Myocyte (in vitro differentiated cells): ENCODE measurements around the gene DACH1. TPM values are rescaled to one million over a fixed set of nuclear protein-coding genes. Genes with fewer than 3 reads are reported as not detected.

Experiments
- DNase-seq: peaks from one replicate; pipeline ENCODE4 v3.0.0-alpha.2; 2012; ENCODE audit warnings: low read depth
- total RNA-seq: library from RNA; depleted of rRNA; stranded (reverse); fragments of >200 nt; gene quantifications from 2 replicates; pipeline ENCODE4 v1.2.3, GENCODE V29; 2014

The DACH1 gene
- total RNA-seq, 1 donor from 2014 or later = 0.03 TPM

DNA sequence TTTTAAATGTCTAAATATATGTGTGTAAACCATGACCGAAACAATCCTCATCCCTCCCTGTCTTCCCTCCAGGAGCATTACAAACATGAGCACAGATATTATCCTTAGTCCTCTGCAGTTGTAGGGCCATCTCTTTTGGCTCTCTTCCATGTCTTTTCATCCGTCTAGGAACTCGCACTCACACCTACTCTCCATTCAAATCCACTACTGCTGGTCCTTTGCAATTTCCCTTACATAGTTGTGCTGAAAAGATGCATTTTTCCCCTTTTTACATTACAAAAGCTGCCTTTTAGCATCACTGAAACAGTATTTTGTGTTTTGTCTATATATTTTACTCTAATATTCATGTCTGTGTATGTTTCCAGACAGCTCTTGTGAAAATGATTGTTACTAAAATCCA lies 237.8 kb downstream of the DACH1 start:
- DNase-seq = no peak

DNA sequence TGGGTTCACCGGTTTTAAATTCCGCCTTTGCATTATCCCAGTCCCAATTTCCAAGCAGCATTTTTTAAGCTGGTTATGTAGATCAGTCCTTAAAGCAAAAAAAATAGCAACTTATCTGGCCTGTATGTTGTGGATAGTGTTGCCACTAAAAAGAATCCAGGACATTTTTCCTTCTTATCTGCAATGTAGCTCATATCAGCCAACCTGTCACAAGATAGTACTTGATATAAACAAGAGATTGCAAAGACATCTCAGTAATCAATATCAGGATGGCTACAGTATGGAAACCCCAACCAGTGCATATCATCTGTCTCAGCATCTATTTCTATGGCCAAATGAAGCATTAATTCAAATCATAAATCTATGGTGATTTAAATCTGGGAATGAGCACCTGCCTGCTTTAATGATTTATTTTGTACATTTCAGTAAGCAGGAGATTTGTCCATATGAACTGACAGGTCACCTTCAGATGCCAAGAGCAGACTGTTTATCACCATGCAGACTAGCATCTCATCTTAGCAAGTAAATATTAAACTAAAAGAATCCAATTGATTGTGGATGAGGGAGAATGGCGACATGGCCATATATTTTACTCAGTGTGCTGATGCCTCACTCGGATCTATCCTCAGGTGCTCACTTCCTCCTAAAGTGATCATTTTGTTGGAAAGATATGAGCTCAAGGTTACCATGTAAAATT lies 240.4 kb downstream of the DACH1 start:
- DNase-seq = no peak

DNA sequence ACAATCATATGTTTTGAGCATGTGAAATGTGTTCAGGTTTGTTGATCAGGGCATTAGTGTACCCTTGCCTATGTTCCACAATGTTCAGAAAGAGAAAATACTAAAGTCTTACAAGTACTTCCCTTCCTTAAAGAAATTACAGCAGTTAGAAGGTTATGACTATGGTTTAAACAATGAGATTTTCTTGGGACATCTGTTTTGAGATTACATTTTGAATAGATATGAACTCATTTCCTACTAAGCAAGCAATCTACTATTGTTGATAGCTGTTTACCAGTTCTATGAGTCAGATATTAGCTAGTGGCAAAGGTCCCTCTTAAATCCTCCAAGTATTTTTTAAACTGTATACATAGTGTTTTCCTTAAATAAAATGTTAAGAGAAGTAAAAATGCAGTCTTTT lies 241.3 kb downstream of the DACH1 start:
- no peak for DNase-seq

DNA sequence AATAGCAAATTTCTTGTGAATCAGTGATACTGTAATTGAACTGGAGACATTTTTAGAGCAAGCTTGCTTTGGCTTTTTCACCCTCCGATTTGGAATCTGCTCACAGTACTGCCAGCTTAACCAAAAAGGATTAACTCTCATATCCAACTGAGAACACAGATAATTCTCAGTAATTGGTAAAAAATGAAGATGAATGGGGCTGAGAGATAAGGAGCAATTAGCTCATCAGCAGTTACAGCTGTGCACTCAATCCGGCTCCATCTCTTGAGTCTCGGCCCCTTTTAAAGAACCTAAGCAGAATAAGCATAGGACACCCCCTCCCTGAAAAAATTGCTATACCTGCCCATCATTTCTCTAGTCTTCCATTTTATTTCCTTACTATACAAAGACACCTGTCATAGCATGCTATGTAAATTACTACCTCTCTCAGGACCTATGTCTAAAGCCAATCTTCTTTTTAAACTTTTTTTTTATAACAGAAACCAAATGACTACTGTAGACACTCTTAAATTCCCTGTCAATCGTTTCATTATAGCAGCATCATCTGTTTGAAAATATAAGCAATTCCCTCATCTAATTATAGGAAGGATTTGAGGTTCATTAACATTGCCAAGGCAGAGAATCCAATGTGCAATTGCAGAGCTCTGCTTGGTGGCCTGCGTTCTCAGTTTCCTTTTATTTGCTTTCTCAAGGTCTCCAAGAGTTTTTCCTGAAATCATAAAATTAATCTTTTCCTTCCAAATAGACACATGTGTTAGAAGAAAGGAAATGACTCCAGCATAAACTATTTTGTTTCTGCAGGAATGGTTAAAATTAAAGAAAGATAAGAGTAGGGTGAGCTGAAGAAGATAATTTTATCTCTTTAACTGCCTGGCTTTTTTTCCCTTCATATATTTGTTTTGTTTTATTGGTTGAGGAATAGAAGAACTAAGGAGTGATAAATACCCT lies 242.1 kb downstream of the DACH1 start:
- no peak for DNase-seq

DNA sequence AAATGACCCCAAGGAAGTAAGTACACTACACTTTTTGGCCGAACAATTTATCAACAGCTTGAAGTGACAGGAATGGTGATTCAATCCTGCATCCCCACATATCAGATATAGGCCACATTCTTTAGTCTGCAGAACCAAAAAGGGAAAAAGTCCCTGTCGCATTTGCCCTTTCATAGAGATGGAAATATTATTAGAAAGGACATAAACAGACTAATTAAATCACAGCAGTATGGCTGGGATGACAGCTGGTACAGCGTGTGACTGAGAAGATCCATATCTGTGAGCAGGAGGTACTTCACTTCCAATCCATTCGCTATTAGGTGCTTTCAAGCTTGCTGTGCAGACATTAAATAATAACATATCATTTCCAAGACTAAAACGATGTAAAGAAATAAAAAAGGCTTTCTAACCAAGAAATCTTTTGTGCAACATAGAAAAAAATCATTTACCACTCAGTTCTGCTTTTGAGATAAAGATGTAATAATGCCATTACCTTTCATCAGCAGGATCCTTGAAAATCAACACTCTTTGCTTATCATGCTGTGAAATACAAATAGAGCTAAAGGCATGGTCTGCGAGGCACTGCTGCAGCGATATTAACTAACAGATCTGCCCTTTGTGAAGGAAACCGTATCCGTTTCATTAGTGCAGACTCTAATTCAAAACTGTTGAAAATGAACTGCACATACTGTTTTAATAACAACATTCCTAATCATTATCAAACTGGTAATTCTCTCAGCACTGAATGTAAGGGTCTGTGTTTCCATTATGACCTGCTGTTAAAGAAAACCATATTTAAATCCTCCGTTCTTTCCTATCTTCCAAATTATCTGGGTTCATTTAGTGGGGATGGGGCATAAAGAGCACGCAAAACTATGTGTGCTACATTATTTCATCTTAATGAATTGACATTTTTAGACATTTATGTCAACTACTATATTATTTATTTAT lies 245.6 kb downstream of the DACH1 start:
- no peak for DNase-seq

DNA sequence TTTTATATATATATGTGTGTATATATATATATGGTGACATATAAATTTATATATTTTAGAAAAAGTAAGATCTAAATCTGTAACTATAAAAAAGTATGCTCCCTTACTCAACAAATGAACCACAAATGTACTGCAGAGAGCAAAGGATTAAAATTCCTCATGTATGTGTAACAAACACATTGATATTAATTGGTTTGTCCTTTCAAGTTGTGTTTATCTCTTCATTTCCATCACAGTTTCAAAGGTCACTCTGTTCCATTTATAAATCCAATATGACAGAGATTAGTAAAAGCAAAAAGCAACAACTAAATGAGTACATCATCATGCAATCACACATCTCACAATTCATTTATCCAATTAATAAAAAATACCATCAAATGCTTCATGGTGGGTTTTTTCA lies 247.9 kb downstream of the DACH1 start:
- DNase-seq = no peak

DNA sequence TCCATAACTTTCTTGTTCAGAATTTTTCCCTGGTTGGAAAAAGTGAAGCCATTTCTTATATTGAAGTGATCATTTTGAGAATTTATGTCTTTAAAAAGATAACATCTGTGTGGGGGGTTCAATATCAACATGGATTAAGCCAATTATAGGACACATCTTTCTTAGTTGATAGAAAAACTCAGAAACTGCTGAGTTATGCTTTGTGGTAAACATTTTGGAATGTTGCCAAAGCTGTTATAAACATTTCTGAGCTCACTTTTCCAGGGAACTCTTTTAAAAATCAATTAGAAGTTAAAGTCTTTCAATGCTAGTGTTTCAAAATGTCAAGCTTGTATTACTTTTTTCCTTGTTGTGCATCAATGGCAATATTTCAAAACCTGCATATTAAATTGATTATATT lies 248.8 kb downstream of the DACH1 start:
- no peak for DNase-seq

DNA sequence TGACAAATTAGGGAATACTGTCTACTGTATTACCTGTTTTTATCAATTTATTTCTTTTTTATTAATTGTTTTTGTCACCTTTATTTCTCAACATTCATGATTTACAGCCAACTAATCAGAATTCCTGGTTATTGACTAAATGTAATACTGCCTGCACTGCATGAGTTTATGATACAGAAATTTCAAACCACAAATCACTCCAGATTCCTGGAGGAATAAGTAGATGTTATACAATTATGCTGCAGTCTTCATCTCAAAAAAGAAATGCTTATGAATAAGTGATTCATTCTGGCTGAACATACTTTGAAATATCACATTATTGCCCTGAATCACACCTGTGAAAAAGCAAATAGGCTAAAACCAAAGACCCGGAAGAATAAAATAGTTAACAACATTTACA lies 249.7 kb downstream of the DACH1 start:
- DNase-seq = no peak

DNA sequence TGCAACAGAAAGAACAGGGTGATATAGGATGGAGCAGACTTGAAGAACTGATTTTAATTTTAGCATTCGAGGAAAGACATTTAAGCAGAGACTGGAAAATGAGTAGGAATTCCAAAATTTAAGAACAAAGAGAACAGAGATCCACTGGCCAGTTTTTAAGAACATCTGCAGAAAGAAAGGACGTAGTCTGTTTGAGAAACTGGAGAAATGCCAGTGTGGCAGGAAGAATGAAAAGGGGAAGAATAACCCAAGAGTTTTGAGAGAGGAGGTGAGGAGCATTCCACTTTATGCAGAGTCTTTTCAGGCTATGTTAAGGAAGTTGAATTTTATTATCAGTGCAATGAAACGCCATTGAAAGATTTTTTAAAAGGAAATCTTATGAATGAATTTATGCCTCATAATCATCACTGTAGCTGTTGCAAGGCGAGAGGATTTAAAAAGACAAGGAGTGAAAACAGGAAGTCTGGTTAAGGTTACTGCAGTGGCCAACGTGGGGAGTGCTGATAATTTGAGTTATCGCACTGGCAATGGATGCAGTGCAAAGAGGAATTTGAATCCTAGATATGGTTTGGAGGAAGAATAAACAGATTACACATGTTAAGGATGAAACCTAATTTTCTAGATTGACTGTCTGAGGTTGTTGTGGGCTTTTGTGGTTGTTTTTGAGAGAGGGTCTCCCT lies 253.8 kb downstream of the DACH1 start:
- DNase-seq = no peak

DNA sequence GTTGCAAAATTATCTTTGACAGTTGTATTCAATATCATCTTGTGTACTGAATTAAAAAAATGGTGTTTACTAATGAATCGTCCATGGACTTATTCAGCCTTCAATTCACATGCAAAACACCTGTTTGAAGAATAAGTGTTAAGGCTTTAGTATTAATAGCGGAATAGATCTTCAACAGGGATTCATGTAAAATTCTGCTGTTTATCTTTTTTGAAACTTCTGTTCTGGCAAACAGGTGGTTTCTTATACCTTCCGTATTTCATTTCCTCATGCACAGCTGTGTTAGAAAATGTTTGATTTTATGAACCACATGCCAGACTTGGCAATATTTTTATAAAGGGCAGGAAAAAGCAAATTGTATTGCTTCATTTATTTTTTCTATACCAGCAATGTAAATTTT lies 255.7 kb downstream of the DACH1 start:
- no peak for DNase-seq

DNA sequence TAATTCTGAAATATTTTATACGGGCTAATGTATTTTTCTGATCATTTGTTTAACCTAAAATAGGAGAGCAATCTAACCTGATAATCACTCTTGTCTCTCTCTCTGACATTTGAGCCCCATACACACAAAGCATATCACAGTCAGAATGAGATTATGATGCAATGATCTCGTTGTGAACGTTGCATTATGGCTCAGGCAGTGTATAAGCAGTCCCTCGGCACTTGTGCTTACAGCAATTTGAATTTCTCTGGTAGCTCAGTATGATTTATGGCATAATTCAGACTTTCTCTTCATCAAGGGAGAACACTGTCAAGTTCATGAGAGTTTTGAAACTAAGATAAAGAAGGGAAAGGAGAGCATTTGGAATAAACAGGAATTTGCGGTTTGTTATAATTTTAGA lies 256.1 kb downstream of the DACH1 start:
- no peak for DNase-seq

DNA sequence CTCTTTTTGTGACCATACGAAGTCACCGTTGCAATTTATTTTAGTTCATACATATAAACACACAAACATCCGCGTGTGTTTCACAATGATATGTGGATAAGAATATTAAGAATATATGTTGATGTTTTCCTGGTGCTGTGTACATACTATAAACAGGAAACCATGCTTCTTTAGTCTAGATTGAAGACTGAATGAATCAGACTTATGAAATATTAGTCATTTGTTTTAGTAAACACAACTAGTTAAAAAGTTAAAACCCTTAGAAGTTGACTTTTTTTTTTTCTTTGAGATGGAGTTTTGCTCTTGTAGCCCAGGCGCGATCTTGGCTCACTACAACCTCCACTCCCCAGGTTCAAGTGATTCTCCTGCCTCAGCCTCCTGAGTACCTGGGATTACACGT lies 257.7 kb downstream of the DACH1 start:
- DNase-seq = no peak

DNA sequence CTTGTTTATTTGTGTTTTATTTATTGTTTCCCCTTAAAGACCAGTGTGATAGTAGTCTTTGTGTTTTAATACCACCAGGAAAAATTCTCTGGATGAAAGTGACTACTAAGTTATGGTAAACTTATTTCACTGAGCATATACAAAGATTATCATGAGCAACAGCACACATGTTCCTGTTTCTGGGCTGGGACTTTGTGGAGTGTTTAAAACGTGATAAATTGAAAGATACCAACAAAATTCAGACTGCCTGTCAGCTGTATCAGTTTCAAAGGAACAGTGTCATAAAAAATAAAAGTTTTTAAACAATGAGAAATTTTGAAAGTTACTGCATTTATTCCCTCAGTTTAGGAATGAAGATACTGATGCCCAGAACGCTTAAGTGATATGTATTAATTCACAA lies 259.4 kb downstream of the DACH1 start:
- DNase-seq = no peak

DNA sequence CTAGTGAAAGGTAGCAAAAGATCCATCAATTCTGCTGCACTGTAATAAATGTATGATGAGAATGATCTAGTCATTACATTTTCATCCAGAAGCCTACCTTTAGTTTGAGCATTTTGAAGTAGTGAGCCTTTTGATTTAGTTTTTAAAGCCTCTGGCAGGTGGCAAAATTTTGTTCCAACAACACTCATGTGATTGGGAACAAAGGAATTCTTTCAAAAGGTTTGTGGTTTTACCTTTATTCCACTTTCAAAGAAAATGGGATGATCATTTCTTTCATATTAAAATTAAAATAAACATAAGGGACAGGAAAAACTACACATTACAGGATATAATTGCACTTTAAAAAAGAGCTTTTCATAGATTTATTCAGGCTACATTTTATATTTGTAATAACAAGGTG lies 260.2 kb downstream of the DACH1 start:
- no peak for DNase-seq

DNA sequence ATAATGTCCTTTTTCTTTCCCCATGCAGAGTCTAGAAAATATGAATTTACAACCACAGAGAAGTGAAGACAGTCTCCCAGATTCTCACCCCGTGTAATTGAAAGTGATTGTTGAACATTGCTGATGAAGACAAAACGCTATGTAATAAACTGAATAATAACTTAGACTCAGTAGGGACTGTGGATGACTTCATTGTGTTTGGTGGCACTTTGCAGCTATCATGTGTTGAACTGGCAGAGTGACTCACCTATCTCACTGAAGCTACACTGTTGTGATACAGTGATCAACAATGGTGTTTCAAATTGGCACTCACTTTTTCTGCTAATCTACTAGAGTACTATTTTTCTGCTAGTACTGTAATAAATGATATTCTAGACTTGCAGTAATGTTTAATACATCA lies 261.3 kb downstream of the DACH1 start:
- DNase-seq = no peak

DNA sequence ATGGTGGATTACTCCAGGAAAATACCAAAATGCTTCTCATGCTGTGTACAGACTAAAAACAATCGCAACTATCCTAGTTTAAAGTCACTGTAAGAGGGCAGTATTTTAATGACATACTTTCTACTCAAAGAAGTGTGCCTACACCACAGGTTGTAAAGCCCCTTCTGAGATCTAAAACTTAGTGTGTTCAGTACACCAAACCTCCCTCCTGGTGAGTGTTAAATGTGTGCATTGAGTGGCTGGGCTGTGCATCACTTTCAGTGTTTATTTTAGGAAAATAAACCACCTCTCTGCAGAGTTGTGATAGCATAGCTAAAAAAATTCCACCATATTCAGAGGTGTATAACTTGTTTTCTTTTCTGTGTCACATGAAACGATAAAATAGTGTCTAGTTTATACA lies 263.7 kb downstream of the DACH1 start:
- DNase-seq = no peak

DNA sequence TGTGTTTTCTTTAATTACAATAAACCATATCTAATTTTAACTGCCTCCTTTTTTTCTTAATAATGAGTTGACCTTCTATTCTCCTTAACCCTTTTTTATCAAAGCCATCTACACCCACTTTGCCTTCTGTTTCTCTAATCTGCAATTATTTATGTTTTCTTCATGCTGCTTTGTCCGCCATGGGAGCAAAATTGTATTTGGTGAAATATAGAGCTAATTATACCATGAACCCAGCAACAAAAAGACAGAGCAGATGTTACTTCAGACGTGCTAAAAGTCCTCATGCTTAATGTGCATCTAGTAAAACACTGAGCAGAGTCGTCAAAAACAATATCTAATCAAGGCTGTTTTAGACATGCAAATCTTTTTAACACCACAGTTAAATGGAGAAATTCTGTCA lies 264.7 kb downstream of the DACH1 start:
- no peak for DNase-seq

DNA sequence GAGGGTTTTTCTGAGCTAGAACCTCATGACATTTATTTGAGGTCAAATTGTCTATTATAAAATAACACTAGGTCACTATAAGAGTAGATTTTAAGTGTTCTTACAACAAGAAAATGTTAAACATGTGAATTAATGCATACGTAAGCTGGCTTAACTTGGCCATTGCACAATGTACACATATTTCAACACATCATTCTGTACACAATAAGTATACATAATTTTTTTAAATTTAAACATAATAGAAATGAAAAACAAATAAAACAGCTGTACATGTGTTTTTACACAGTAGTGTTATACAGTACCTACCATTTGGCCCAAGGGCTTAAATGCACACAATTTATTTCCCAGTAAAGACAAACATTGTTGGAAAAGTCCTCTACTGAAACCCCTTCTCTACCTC lies 269.9 kb downstream of the DACH1 start:
- DNase-seq = no peak

DNA sequence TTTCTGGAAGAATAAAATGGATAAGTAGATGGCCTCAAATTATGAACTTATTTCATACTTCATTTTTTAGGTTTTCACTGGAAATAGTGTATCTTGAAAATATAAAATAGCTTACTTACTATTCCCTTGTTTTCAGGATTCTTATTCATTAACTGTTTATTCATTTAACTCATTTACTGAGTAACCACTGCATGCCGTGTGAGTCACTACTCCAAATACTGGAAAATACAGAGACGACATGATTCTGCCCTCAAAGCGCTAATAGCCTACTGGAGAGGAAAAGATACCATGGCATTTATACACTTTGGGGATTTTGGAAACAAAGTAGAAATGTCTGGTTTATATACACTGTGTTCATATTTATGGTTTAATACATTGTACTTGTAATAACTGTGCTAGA lies 270.9 kb downstream of the DACH1 start:
- no peak for DNase-seq

DNA sequence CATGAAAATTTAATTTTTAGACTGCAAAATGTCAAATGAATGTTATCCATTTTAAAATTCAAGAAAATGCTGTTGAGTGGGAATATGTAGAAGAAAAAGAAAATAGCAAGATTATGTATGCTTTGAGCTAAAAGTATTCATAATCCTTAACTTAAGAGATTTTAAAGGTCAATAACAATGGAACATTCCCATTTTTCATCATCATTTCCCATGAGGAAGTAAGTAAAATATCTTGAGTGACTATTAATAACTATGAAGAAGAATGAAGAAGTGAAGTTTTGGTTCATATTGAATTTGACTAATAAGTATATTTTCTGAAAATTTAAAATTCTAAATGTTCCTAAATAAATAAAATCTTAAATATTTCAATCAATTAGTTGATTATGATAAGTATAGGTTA lies 273.4 kb downstream of the DACH1 start:
- DNase-seq = no peak

DNA sequence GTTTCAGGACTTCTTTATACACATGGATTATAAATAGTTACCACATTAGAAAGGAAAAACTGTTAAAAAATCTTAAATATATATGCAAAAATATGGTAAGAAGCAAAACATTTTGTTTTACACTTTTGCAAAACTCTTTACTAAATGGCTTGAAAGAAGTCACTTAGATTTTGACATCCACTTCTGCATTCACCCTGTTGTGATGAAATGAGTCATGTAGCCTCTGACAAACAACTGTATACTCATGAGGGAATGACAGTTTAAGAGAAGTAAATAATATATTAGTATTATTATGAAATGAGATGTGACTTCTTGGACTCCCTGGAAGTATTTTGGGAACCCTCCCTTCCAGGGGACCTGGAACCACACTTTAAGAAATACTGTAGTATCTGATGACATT lies 275.6 kb downstream of the DACH1 start:
- DNase-seq = no peak
